Suppressor macrophage treated with lipopolysaccharide for 4 hours (primary cell): Measurements from ENCODE around the gene LGR5.
"Not testable (repeated sequence)": the region's sequence is repeated elsewhere in the genome, so short reads cannot be mapped to it uniquely, and the experiment has no call there.

Experiments used
- DNase-seq: peaks from one replicate; pipeline ENCODE4 v3.0.0-alpha.2; 2020

Gene LGR5

DNA sequence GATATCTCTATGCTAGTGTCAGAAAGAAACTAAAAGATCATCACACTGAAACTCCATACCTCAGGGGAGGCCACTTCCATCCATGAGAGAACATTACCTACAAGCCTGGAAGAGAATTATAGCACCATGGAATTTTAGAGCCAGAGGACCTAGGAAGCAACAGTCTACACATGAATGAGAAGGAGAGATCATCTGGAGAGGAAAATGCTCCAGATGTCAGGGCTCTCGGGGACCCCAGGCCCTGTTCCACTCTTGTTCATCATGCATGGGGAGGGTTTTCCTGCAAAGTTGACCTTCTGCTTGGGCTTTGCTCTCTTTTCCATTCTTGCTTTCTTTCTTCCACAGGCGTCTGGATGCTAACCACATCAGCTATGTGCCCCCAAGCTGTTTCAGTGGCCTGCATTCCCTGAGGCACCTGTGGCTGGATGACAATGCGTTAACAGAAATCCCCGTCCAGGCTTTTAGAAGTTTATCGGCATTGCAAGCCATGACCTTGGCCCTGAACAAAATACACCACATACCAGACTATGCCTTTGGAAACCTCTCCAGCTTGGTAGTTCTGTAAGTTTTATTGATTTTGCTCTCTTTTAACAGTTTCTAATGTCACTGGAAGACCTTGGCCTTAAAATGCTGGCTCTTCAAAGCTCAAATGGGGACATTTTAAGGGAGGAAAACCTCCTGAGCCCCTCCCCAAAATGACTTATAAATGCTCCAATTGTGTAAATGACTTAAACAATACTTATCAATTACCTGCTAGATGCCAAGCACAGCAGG, 113.3 kb downstream of the LGR5 start:
- no peak for DNase-seq

DNA sequence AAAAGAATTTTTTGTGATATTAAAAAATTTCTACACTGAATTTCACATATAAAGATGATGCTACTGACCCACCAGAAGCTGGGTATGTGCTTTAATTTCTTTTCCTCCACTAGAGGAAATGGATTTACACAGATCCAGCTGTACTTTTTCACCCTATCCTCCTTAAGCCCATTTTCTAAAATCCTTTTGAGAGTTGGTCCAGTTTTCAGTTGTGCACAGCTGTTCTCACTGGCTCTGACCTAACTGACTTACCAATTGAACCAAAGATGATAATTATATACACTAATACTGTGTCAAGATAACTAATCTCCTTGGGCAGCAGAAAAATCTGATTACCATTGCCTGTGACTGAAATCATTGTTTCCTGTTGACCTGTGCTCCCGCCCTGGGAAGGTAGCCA, 115.6 kb downstream of the LGR5 start:
- DNase-seq, result no peak

DNA sequence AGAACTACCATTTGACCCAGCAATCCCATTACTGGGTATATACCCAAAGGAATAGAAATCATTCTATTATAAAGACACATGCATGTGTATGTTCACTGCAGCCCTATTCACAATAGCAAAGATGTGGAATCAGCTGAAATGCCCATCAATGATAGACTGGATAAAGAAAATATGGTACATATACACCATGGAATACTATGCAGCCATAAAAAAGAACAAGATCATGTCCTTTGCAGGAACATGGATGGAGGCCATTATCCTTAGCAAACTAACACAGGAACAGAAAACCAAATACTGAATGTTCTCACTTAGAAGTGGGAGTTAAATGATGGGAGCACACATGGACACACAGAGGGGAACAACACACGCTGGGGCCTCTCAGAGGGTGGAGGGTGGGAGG, 116.2 kb downstream of the LGR5 start:
- DNase-seq, result not testable (repeated sequence)

DNA sequence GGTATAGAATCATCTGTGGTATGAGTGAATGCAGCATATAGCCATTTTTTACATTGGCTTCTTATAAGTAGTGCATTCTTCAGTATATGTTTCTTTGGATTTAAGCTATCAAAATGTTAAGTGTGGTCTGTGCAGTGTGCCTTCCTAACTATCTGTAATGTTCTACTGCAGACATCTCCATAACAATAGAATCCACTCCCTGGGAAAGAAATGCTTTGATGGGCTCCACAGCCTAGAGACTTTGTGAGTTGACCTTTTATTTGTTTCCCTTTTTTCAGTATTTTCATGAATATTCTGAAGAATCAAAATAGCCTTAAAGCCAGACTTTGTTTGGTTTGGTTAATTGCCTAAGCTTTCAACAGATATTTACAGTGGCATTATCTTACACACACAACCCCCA, 116.8 kb downstream of the LGR5 start:
- no peak for DNase-seq

DNA sequence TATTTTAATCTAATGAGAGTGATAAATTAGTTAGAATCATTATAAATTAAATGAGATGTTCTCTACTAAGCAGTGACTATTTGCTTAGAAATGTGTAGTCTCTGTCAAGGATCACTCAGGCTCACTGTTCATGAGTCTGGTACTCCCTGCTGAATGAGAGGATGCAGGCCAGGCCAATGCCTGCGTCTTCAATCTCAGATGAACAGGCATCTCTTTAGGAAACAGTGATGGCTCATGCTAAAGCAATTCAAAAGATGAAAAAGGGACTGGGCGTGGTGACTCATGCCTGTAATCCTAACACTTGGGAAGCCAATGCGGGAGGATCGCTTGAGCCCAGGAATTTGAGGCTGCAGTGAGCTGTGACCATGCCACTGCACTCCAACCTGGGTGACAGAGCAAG, 117.3 kb downstream of the LGR5 start:
- DNase-seq, result no peak

DNA sequence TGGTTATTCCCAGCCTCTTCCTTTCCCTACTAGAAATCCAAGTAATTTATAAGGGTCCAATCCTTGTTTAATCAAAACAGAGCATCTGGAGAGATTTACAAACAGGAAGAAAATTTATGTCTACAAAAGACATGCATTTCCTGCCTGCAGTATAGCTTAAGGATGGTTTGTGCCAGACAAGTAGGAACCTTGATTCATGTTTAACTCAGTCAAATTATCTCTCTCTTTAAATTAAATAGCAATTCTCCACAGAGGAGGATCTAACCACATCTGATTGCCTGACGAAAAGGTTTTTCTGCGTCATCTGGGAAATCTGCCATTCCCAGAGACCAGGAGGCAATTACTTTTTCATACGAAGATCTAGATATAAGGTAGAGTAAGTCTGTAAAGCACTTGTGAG, 118.8 kb downstream of the LGR5 start:
- DNase-seq, result no peak

DNA sequence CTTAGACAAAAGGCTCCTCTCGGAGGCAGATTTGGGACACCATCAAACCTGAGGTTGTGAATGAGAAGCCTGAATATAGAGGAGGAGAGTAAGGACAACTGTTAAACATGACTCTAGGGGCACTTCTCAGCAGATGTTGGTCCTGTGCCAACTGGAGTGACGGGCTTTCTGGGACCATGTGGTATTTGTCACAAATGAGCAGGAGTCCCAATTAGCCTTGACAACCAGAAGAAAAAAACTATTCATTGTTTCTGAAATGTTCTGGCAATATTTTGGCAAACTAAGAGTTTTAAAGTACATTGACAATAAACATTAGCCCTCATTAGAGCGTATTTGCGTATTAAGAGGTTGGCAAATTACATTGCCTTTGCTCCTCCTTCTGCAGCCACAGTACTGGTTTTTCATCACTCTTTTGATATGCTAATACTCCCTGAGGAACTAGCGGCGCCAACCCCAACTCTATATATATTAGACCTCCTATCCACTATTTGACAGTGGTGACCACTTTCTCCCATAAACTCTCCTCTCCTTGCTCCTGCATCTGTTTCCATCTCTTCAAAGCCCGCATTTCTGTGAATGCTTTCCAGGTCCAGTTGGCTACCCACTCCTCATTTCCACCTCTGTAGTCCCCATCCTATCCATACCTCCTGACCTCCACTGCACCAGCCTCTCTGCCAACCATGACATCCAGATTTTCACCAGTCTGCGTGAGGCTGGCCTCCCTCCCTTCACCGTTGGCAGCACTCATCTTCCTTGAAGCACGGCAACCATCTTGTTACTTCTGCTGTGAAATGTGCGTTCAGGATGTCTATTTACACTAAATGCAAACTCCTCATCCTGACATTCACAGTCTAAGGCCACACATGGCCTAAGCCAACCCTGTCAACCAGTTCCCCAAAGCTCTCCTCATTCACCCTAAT, 123.3 kb downstream of the LGR5 start:
- no peak for DNase-seq

DNA sequence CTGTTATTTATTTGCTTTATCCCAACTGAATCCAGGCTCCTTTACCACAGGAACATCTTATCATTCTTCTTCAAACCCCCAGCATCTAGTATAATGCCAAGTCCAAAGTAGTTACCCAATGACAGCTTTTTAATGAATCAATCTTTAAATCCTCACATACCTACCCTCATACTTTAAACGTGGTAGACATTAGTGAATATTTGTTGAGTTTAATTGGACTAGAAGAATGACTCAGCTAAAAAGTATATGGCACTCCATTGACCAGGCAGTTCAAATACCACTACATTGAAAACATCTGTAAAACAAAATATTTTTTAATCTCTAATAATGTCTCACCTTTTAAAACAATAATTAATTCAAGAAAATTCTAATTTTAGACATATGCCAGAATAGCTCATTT, 125.9 kb downstream of the LGR5 start:
- no peak for DNase-seq

DNA sequence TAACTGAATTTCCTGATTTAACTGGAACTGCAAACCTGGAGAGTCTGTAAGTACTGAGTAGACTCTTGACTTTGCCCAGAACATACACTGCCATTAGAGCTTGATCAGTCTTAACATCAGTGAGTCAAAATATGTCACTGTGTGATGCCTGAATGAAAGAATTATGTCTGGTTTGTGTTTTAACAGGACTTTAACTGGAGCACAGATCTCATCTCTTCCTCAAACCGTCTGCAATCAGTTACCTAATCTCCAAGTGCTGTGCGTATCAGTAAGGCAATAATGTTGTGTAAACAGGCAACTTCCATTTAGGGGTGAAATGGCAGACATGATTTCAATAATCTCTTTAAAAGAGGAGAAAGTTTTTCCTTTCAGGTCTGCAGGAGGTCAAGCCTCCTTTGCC, 127.1 kb downstream of the LGR5 start:
- DNase-seq, result no peak

DNA sequence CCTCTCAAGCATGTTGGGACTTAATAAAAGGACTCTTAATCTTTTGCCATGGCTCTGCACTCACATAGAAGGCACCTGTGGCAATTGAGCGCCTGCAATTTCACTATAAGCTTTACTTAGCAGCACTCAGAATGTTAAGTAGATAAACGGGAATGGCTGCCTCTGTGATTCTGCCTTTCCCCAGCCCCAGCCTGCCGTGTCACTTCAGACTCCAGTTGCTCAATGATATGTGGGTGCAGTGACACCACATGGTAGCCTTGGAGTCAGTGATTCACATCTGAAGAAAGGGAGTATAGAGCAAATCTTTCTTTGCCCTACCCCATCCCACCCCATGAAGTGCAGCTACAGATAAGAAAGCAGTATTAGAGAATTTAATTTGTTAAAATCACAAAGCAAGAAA, 127.9 kb downstream of the LGR5 start:
- DNase-seq, result peak; percentile 12

DNA sequence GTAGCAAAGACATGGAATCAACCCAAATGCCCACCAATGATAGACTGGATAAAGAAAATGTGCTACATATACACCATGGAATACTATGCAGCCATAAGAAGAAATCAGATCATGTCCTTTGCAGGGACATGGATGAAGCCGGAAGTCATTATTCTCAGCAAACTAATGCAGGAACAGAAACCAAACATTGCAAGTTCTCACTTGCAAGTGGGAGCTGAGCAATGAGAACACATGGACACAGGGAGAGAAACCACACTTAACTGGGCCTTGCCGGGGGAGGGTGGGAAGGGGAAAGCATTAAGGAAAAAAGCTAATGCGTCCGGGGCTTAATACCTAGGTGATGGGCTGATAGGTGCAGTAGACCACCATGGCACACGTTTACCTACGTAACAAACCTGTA, 130.3 kb downstream of the LGR5 start:
- DNase-seq, result not testable (repeated sequence)

DNA sequence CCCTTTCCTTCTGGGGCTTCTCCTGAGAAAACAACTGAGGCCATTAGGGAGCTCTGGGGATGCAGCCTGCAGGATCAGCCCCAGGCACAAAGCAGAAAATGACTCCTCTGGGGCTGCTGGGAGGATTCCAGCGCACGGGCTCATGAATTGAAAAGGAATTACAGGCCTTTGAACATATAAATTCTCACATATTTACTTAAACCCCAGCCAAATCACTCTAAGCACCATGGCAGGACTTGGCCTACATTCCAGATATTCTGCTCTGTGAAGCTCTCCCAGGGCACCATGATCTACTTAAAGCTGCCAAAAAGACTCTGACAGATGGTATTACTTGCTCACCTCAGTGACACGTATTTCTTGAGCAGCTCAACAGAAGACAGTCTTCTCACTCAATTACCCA, 136.9 kb downstream of the LGR5 start:
- no peak for DNase-seq

DNA sequence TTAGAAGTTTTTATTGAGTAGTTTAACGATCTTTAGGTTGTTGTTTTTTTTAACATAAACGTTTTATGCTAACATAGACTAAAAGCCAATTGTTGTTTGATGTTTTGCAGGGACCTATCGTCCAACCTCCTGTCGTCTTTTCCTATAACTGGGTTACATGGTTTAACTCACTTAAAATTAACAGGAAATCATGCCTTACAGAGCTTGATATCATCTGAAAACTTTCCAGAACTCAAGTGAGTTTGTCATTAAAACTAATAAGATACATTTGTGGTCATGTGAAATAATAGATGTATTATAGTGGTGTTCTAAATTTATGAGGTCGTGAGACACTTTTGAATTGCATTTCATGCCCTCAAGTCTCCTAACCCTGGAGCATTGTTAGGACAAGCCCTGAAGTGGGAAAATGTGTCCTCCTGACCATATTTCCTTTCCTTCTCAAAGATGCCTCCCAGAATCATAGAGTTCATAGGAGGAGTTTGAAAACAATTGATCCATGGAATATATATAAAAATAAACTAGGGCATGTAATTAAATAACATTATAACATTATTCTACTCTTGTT, 139.2 kb downstream of the LGR5 start:
- no peak for DNase-seq

DNA sequence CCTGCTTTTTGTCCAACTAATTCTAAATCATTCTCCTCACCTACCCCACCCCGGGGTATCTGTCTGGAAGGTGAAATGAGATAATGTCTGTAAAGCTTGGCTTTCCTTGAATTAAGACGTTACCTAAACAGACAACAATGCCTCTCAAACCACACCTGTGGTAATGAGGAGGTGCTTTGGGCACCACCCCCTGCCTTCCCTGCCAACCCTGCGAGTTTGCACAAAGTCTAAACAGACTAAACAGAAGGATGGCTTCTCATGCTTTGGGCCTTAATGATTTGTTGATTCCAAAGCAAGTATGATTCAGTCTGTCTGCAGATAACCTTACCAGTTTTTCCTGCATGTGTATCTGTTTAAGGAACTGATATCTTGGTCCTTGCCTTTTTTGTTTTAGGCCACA, 141.6 kb downstream of the LGR5 start:
- no peak for DNase-seq

DNA sequence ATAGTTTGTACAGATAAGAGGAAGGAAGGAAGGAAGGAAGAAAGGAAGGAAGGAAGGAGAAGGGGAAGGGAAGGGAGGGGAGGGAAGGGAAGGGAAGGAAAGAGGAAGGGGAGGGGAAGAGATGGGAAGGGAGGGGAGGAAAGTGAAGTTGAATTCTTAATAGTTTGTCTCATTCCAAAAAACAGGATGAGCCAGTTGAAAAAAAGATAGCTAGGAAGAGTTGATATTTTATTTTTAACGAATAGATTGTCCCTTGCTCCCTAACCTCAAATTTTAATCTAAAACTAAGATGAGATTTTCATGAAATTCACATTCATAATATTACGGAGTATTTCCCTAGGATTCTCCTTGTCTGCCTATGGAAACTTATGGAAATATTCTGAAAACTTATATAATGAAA, 143.3 kb downstream of the LGR5 start:
- no peak for DNase-seq

DNA sequence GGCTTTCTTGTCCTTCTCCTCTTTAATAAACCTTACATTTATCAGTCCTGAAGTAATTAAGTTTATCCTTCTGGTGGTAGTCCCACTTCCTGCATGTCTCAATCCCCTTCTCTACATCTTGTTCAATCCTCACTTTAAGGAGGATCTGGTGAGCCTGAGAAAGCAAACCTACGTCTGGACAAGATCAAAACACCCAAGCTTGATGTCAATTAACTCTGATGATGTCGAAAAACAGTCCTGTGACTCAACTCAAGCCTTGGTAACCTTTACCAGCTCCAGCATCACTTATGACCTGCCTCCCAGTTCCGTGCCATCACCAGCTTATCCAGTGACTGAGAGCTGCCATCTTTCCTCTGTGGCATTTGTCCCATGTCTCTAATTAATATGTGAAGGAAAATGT, 144.8 kb downstream of the LGR5 start:
- no peak for DNase-seq

DNA sequence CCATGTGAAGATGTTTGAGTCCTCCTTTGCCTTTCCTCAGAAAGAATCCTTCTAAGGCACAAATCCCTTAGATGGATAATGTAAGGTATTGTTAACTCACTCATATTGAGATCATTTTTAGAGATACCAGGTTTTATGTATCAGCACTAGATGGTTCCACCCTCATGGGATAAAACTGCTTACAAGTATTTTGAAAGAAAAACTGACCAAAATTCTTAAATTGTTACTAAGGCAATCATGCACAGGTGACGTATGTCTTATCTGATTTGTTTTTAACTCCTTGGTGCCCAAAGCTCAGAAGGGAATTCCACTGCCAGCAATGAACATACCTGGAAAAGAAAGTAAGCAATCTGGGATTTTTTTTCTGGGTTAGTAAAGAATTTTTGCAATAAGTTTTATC, 145.6 kb downstream of the LGR5 start:
- no peak for DNase-seq

DNA sequence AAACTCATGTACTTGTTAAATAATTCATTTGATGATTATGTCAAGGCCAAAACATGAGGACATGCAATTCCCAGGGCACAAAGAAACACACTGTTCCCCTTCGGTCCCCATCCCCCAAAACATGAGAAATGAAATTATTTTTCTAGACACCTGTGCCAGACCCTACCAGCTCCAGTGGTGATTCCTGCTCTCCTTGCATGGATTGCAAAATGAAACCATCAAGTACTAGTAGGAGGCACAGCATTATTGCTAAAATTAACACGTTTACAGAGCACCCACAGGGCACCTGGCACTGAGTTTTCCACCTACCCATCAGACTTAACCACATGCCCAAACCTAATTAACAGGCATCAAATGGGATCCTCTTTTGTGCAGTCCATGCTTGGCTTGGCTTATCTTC, 147.4 kb downstream of the LGR5 start:
- no peak for DNase-seq

DNA sequence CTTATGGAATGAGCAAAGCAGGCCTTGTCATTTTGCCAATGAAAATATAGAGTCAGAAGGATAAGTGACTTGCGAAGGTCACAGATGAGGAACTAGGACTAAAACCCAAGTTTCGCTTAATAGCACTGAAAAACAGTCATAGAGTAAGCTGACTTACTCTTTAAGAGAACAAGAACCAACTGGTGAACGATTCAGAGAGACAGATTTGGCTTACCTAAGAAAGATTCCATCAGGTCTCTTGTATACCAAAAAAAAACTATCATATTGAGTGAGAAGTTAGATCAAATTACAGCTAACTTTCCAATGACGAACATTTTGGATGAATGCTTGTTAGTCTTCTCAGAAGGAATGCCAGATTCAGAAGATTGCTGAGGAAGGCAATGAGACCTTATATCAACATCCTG, 149.9 kb downstream of the LGR5 start:
- DNase-seq, result no peak

DNA sequence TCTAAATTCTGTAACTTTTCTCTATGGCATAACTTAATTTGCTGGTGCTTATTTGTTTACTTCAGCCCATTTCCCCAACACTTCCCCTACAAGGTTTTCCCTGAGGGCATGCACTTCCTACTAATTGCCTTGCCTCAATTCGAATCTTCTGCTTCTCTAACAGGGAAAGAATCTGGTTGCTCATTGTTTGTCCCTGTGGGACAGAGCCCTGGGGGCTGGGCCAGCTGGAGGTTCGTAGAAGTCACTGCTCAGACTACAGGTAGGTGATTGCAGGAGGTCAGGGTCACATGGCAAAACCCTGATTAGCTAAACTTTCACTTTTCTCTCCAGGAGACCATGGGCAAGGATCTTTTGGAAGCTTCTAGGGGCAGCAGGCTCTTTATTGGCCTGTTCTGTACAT, 152.0 kb downstream of the LGR5 start:
- no peak for DNase-seq

DNA sequence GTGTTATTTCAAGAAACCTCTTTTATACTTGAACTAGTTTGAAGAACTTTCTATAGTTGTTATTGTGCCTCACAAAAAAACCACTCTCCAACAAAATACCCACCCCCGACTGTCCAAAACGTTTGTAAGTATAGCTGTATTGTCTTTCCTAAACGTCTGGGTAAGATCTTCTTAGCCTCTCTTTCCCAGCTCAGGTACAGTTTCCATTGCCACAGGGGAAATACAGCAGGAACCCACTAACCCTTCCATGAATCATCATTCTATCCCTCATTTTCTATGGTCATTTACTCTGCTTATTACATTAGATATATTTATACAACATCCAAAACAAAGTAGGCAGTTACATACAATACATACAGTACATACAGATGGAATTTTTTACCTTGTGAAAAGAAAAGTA, 153.2 kb downstream of the LGR5 start:
- DNase-seq, result no peak

DNA sequence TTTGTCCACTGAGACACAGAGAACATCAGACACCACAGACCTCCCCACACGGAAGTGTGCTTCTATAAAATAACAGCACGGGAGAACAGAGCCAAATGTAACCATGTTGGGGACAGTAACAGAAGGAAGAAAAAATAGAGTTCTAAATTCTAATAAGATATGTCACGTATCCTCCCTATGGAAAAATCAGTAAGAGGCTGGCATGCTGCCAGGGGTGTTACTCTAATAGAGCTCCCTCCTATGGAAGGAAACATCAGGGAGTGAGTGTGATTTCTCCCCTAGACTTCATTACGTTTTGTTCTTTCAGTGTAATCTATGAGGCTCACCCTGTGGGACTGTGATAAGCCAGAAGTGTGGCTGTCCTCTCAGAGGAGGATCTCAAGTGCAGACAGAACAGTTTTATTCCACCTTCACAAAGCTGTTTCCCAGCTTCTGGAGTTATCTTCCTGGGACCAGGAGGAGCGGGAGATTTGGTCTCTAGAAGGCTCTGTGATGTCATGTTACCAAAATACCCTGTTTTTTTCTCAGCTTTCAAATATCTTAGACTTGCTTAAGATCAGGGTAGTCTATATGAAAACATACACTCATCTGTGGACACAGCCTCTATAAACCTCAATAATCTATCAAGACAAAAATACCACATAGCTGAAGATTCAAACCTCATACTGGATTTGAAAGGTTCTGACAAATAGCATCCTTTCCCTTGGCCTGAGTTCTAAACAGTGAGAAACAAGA, 154.8 kb downstream of the LGR5 start:
- DNase-seq, result no peak

DNA sequence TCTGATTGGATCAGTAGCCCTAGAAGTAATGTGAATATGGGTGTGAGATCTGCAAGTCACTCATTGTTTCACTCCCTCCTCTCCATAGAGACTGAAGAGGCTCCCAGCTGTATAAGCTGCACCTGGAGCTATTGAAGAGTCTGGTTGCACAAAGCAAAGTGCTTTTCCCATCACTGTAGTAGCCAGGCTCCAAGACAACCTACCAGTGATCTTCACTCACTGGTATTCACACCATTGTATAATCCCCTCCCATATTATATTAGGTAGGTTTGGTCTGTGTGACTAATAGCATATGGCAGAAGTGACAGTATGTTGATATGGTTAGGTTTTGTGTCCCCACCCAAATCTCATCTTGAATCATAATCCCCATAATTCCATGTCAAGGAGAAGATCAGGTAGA, 159.6 kb downstream of the LGR5 start:
- DNase-seq, result no peak
